Adipocyte (in vitro differentiated cells): Measurements from ENCODE around the gene OBP2A.
"Not testable (repeated sequence)": the region's sequence is repeated elsewhere in the genome, so short reads cannot be mapped to it uniquely, and the experiment has no call there.

ENCODE experiments used
- DNase-seq: peaks from one replicate; pipeline ENCODE4 v3.0.0-alpha.2; 2015; ENCODE audit warnings: low read depth
- H3K27me3 ChIP-seq: replicated peaks from 2 replicates; pipeline ENCODE4 v1.7.0; 2013; ENCODE audit warnings: mild to moderate bottlenecking, low read length, moderate library complexity; ENCODE audit not compliant: control insufficient read depth, insufficient read depth
- H3K36me3 ChIP-seq: 2 replicates; pipeline ENCODE4 v1.7.0; 2013; ENCODE audit warnings: low read length, mild to moderate bottlenecking, moderate library complexity; ENCODE audit not compliant: control insufficient read depth, insufficient read depth, severe bottlenecking
- H3K4me1 ChIP-seq: 2 replicates; pipeline ENCODE4 v1.7.0; 2013; ENCODE audit warnings: mild to moderate bottlenecking, low read length, moderate library complexity; ENCODE audit not compliant: control insufficient read depth, insufficient read depth
- H3K4me3 ChIP-seq: 2 replicates; pipeline ENCODE4 v1.7.0; 2013; ENCODE audit warnings: mild to moderate bottlenecking, low read length, moderate library complexity
- H3K9ac ChIP-seq: 2 replicates; pipeline ENCODE4 v1.7.0; 2013; ENCODE audit warnings: mild to moderate bottlenecking, low read length, moderate library complexity
- H3K9me3 ChIP-seq: 2 replicates; pipeline ENCODE4 v1.7.0; 2013; ENCODE audit warnings: mild to moderate bottlenecking, low read length, moderate library complexity; ENCODE audit not compliant: control insufficient read depth

OBP2A gene

GRCh38 chr9:135534192-135534711 is 11.7 kb upstream of the OBP2A start:
- H3K9me3 ChIP-seq, H3K9ac ChIP-seq, H3K4me3 ChIP-seq, H3K4me1 ChIP-seq, DNase-seq, H3K36me3 ChIP-seq: not testable (repeated sequence)
- peaks cover 33% of the 10 kb centered on the region for H3K27me3 ChIP-seq

- not testable (repeated sequence) for H3K36me3 ChIP-seq
These were observed 11.1 kb upstream of the OBP2A start for GRCh38 chr9:135534826-135535225.

GRCh38 chr9:135535631-135536030 is 10.3 kb upstream of the OBP2A start:
- not testable (repeated sequence) for H3K36me3 ChIP-seq, H3K9ac ChIP-seq, H3K4me3 ChIP-seq, H3K4me1 ChIP-seq, H3K9me3 ChIP-seq, DNase-seq
- H3K27me3 ChIP-seq: peaks cover 27% of the 10 kb centered on the region

More at GRCh38 chr9:135534826-135535225, 11.1 kb upstream of the OBP2A start:
- H3K27me3 ChIP-seq: peaks cover 31% of the 10 kb centered on the region
- not testable (repeated sequence) for H3K4me1 ChIP-seq, H3K4me3 ChIP-seq, H3K9me3 ChIP-seq, H3K9ac ChIP-seq, DNase-seq

GRCh38 chr9:135536216-135536615 is 9.7 kb upstream of the OBP2A start:
- peak; percentile 58 for DNase-seq
- peaks cover 28% of the 10 kb centered on the region for H3K27me3 ChIP-seq

DNA sequence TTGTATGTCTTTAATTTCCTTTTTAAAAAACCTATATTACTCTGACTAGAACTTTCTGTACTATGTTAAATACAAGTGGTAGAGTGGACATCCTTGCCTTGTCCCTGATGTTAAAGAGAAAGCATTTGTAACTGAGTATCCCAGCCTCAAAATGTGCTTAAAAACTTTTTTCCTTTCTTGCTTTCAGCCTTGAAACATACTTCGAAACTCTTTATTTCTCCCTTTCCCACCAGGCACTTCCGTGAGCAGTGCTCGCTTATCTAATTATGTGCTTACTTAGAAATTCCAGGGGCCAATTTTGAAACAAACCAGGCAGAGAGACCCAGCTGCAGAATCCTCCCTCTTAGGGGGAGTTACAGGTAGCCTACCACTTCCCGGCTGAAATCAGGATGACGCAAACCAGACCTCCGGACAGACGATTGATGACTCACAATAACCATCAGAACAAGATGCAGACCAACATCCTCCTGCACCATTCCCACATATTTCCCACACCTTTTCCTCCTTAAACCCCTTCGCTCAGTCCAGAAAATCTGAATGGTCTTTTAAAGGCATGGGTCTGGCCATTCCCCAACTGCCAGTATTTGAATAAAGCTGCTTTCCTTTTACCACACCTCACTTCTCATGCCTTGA is 2.5 kb upstream of the OBP2A start:
- not testable (repeated sequence) for H3K4me1 ChIP-seq, H3K9me3 ChIP-seq, H3K4me3 ChIP-seq, H3K9ac ChIP-seq, H3K36me3 ChIP-seq
- H3K27me3 ChIP-seq: peaks cover 15% of the 10 kb centered on the region
- DNase-seq: peak; percentile 14

More at GRCh38 chr9:135536216-135536615, 9.7 kb upstream of the OBP2A start:
- H3K9me3 ChIP-seq: no peaks in the 10 kb centered on the region
- no peaks in the 10 kb centered on the region for H3K4me1 ChIP-seq
- no peak overlapping the region for H3K9ac ChIP-seq
- H3K36me3 ChIP-seq: no peaks in the 10 kb centered on the region
- H3K4me3 ChIP-seq: no peak overlapping the region

DNA sequence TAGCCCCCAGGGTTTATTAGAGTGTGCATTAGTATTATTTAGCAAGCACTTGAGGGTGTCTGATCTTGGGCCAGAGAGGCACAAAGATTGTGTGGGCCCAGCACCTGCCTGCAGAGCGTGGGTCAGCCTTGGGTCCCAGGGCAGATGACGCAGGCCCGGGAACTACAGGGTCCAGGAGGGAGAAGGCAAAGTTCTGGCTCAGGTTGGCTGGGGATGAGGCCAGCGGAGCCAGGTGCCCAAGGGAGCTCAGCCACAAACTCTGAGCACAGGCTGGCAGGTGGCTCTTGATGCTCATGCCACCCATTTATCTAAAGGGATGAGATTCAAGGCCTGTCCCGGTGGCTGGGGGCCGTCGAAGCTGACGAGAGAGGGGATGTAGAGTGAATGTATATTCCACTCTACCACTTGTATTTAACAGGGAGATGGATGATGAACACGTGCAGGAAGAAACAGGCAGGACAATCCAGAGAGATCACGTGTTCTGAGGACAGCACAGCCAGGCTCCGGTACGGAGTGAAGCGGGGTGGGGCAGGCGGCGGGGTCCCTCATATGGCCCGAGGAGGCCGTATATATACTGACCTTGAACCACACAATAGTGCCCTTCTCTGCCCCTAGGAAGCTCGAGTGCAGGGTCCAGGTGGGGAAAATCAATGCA is 818 bp upstream of the OBP2A start:
- no peak for DNase-seq
- peaks cover 3% of the 10 kb centered on the region for H3K9me3 ChIP-seq

DNA sequence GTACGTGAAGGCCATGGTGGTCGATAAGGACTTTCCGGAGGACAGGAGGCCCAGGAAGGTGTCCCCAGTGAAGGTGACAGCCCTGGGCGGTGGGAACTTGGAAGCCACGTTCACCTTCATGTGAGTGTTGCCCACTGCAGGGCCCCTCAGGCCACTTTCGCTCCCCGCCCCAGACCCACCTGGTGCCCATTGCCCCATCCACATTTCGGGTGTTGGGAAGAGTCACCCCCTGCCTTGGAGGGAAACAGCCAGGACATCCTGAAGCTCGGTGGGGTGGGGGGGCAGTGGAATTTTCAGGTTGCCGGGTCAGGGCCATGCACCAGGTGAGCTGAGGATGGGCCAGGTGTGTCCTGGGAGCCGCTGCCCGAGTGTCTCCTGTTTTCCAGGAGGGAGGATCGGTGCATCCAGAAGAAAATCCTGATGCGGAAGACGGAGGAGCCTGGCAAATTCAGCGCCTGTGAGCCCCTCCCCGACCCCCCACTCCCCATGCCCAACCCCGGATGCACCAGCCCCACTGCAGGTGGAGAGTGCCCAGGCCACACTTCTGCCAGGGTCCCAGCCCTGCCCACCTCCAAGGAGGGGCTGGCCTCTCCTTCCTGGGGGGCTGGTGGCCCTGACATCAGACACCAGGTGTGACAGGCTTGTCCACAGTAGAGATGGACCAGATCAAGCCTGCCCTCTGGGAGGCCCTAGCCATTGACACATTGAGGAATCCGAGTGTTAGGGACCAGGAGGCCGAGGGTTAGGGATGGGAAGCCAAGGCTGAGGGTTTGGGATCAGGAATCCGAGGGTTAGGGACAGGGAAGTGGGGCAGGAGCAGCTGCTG is 1.1 kb downstream of the OBP2A start:
- H3K4me1 ChIP-seq, H3K4me3 ChIP-seq, H3K9ac ChIP-seq, H3K9me3 ChIP-seq, DNase-seq, H3K36me3 ChIP-seq: not testable (repeated sequence)
- H3K27me3 ChIP-seq: peaks cover 15% of the 10 kb centered on the region

More for the DNA sequence above, 818 bp upstream of the OBP2A start:
- no peak overlapping the region for H3K4me3 ChIP-seq
- H3K36me3 ChIP-seq: no peaks in the 10 kb centered on the region
- H3K4me1 ChIP-seq: no peaks in the 10 kb centered on the region
- no peak overlapping the region for H3K9ac ChIP-seq
- peaks cover 8% of the 10 kb centered on the region for H3K27me3 ChIP-seq

GRCh38 chr9:135547756-135548736 is 2.1 kb downstream of the OBP2A start:
- Histone ChIP-seq H3K36me3 (no peaks in the 10 kb centered on the region), H3K4me1 (no peaks in the 10 kb centered on the region), H3K9ac (no peak overlapping the region), H3K4me3 (no peak overlapping the region), H3K9me3 (no peaks in the 10 kb centered on the region), H3K27me3 (peaks cover 15% of the 10 kb centered on the region)
- DNase-seq: no peak

- not testable (repeated sequence) for H3K9ac ChIP-seq, H3K9me3 ChIP-seq, H3K4me3 ChIP-seq, H3K36me3 ChIP-seq, DNase-seq, H3K4me1 ChIP-seq
- peaks cover 16% of the 10 kb centered on the region for H3K27me3 ChIP-seq
These were observed 3.8 kb downstream of the OBP2A start for GRCh38 chr9:135549478-135550343.

GRCh38 chr9:135550344-135550918 is 4.5 kb downstream of the OBP2A start:
- H3K27me3 ChIP-seq: peaks cover 21% of the 10 kb centered on the region
- H3K9ac ChIP-seq: no peak overlapping the region
- DNase-seq: no peak
- H3K4me1 ChIP-seq: no peaks in the 10 kb centered on the region
- no peak overlapping the region for H3K4me3 ChIP-seq
- peaks cover 7% of the 10 kb centered on the region for H3K9me3 ChIP-seq
- no peaks in the 10 kb centered on the region for H3K36me3 ChIP-seq
